HG03060 (cell line): ENCODE data around the gene C11orf21.

Experiments
- ATAC-seq: cut with Tn5 transposase; IDR thresholded peaks from one replicate; pipeline ENCODE4 v1.9.1; 2021; ENCODE audit warnings: low read depth, moderate number of reproducible peaks; ENCODE audit not compliant: unreplicated experiment

C11orf21 gene

GRCh38 chr11:2273311-2273710, 28.4 kb downstream of the C11orf21 start:
- no peak for ATAC-seq

- no peak for ATAC-seq
Observed at GRCh38 chr11:2272946-2273280, 28.8 kb downstream of the C11orf21 start.

GRCh38 chr11:2272228-2272945, 29.3 kb downstream of the C11orf21 start:
- no peak for ATAC-seq

- no peak for ATAC-seq
Observed at GRCh38 chr11:2271327-2272227, 30.1 kb downstream of the C11orf21 start.

- no peak for ATAC-seq
Observed at GRCh38 chr11:2271077-2271326, 30.7 kb downstream of the C11orf21 start.

GRCh38 chr11:2270322-2271076, 31.2 kb downstream of the C11orf21 start, which contains the start of gene ASCL2:
TSS of gene ASCL2 (minus strand) at chr11:2270588. CDS start at chr11:2270332, 256 bp downstream.
- ATAC-seq, result no peak

GRCh38 chr11:2269601-2270321, 32.0 kb downstream of the C11orf21 start:
- ATAC-seq, result no peak

GRCh38 chr11:2268729-2269600, 32.8 kb downstream of the C11orf21 start:
- ATAC-seq, result no peak

- no peak for ATAC-seq
Observed at GRCh38 chr11:2267851-2268728, 33.6 kb downstream of the C11orf21 start.

- ATAC-seq, result no peak
Observed at GRCh38 chr11:2267306-2267850, 34.3 kb downstream of the C11orf21 start.

- no peak for ATAC-seq
Observed at GRCh38 chr11:2266586-2267305, 35.0 kb downstream of the C11orf21 start.

- no peak for ATAC-seq
Observed at GRCh38 chr11:2265854-2266585, 35.7 kb downstream of the C11orf21 start.

- no peak for ATAC-seq
Observed at GRCh38 chr11:2265396-2265795, 36.3 kb downstream of the C11orf21 start.

GRCh38 chr11:2264366-2265053, 37.2 kb downstream of the C11orf21 start:
- no peak for ATAC-seq

- ATAC-seq, result no peak
Observed at GRCh38 chr11:2263724-2264360, 37.9 kb downstream of the C11orf21 start.

- no peak for ATAC-seq
Observed at GRCh38 chr11:2263071-2263565, 38.6 kb downstream of the C11orf21 start.
